K562 (cell line): ENCODE measurements around the gene ESR2. TPM values are rescaled to one million over a fixed set of nuclear protein-coding genes. Genes with fewer than 3 reads are reported as not detected.

ENCODE experiments used
- ATAC-seq: fragments of 200-7000 bp; cut with Tn5 transposase; 3 replicates; pipeline ENCODE4 v1.9.1; 2020; ENCODE audit warnings: moderate library complexity
- BruUV-seq: library from RNA; stranded (reverse); fragments of 400-500 nt; replicated peaks from 2 replicates; lab custom pipeline; 2021; lab: Mats Ljungman, UMichigan
- CTCF ChIA-PET: fragments of 300-600 bp; formaldehyde crosslinking; extraction: SDS; loops from one replicate; lab custom pipeline; 2021; ENCODE audit warnings: low intra/inter-chr PET ratio; lab: Yijun Ruan, JAX
- POLR2A ChIA-PET: fragments of 300-600, 350-650 bp; sonication (Branson Sonifier 250); formaldehyde crosslinking; extraction: SDS; loops from one replicate; lab custom pipeline; 2021; ENCODE audit warnings: antibody characterized with exemption, inconsistent platforms; lab: Yijun Ruan, JAX
- DNase-seq, 4 experiments: peaks; one replicate each; pipeline versions ENCODE4 v3.0.0 to v3.0.0-alpha.2; 2011 to 2018; ENCODE audit warnings: low spot score in 3 of 4, mixed read lengths in 3 of 4; ENCODE audit errors: extremely low read depth in 1 of 4
- FAIRE-seq: peaks from 2 replicates; lab custom pipeline; 2011; peaks lifted over from hg19 to GRCh38; lab: Jason Lieb, UNC
- H2AFZ ChIP-seq: 2 replicates; pipeline ENCODE4 v1.6.0; 2011; ENCODE audit warnings: low read depth, low read length, control low read depth, inconsistent platforms
- H3K27ac ChIP-seq: fragments of 200-600 bp; 3 replicates; pipeline ENCODE4 v1.8.0; 2011; ENCODE audit warnings: low read depth, mild to moderate bottlenecking, control low read depth, inconsistent platforms, low read length, moderate library complexity, mixed read lengths; ENCODE audit errors: extremely low read depth
- H3K27me3 ChIP-seq, 2 experiments: fragments of 300-600 bp in 1 of 2; 2 replicates in 1 of 2; 3 replicates in 1 of 2; pipeline versions ENCODE4 v1.6.0 to v1.8.0; 2011; ENCODE audit warnings: inconsistent platforms in 2 of 2, low read length in 2 of 2, mild to moderate bottlenecking in 1 of 2, mixed read lengths in 1 of 2, moderate library complexity in 1 of 2; ENCODE audit not compliant: control insufficient read depth in 2 of 2, insufficient read depth in 2 of 2
- H3K36me3 ChIP-seq: fragments of 300-600 bp; 3 replicates; pipeline ENCODE4 v1.8.0; 2011; ENCODE audit warnings: mild to moderate bottlenecking, low read length, inconsistent platforms; ENCODE audit not compliant: control insufficient read depth, insufficient read depth
- H3K4me1 ChIP-seq, 2 experiments: fragments of 200-600 bp in 1 of 2; replicated peaks in 1 of 2; 2 replicates in 1 of 2; 3 replicates in 1 of 2; pipeline versions ENCODE4 v1.5.1 to v1.8.0; 2011; ENCODE audit warnings: inconsistent platforms in 2 of 2, low read length in 2 of 2, mild to moderate bottlenecking in 1 of 2, mixed read lengths in 1 of 2, moderate library complexity in 1 of 2; ENCODE audit not compliant: control insufficient read depth in 2 of 2, insufficient read depth in 2 of 2
- H3K4me2 ChIP-seq: 2 replicates; pipeline ENCODE4 v1.6.1; 2011; ENCODE audit warnings: low read length, control low read depth, inconsistent platforms, mixed read lengths; ENCODE audit not compliant: insufficient read depth
- H3K4me3 ChIP-seq: fragments of 200-600 bp; sonication (generic), shearing (Covaris generic); 2 replicates; pipeline ENCODE4 v1.5.1; 2016; ENCODE audit warnings: control low read depth, inconsistent platforms
- H3K79me2 ChIP-seq: fragments of 200-600 bp; 3 replicates; pipeline ENCODE4 v1.8.0; 2011; ENCODE audit warnings: low read length, inconsistent platforms; ENCODE audit not compliant: control insufficient read depth, insufficient read depth
- H3K9ac ChIP-seq, 2 experiments: 2 replicates each; pipeline versions ENCODE4 v1.6.0 to v1.6.1; 2011; ENCODE audit warnings: low read depth in 2 of 2, low read length in 2 of 2, control low read depth in 1 of 2, inconsistent platforms in 1 of 2, mild to moderate bottlenecking in 1 of 2, mixed read lengths in 1 of 2; ENCODE audit not compliant: insufficient read depth in 1 of 2
- H3K9me1 ChIP-seq: one replicate; pipeline ENCODE4 v1.6.0; 2011; ENCODE audit warnings: inconsistent platforms, mild to moderate bottlenecking, low read length, moderate library complexity; ENCODE audit not compliant: control insufficient read depth, insufficient read depth
- H3K9me3 ChIP-seq: replicated peaks from 2 replicates; pipeline ENCODE4 v1.5.1; 2011; ENCODE audit warnings: low read depth, low read length, inconsistent platforms; ENCODE audit not compliant: control insufficient read depth, insufficient read depth
- H4K20me1 ChIP-seq: replicated peaks from 2 replicates; pipeline ENCODE4 v1.6.1; 2011; ENCODE audit warnings: low read length, inconsistent platforms, mixed read lengths; ENCODE audit not compliant: control insufficient read depth, insufficient read depth
- COPS2 ChIP-seq: fragments of 450-650 bp; conservative IDR thresholded peaks from 2 replicates; pipeline ENCODE4 v1.6.1; 2016; ENCODE audit warnings: mild to moderate bottlenecking, moderate library complexity
- FOSL1 ChIP-seq: fragments of 200-800 bp; sonication (Bioruptor generic); conservative IDR thresholded peaks from 2 replicates; pipeline ENCODE4 v1.6.1; 2016; ENCODE audit warnings: missing genetic modification characterization, missing compliant biosample characterization
- FOXP1 ChIP-seq: sonication (generic); formaldehyde crosslinking; IDR thresholded peaks from 2 replicates; pipeline ENCODE4 v1.8.0; 2022; ENCODE audit warnings: mild to moderate bottlenecking, missing genetic modification reagents
- KAT2B ChIP-seq: IDR thresholded peaks from one replicate; pipeline ENCODE4 v1.6.1; 2012; ENCODE audit warnings: low read depth, mild to moderate bottlenecking, control low read depth, inconsistent platforms, low read length, moderate library complexity
- NR2C2 ChIP-seq, 2 experiments: fragments of 200-800 bp in 1 of 2; sonication (Bioruptor generic) in 1 of 2; sonication (generic) in 1 of 2; formaldehyde crosslinking in 1 of 2; IDR thresholded peaks; 2 replicates each; pipeline versions ENCODE4 v1.6.1 to v1.8.0; 2016 to 2022; ENCODE audit warnings: mild to moderate bottlenecking in 1 of 2, missing compliant biosample characterization in 1 of 2, missing genetic modification characterization in 1 of 2, missing genetic modification reagents in 1 of 2
- SAFB2 ChIP-seq: fragments of 200-400 bp; formaldehyde crosslinking; IDR thresholded peaks from 2 replicates; pipeline ENCODE4 v1.6.1; 2018; ENCODE audit warnings: borderline replicate concordance, low read length, low read depth, moderate library complexity; ENCODE audit not compliant: severe bottlenecking
- TEAD4 ChIP-seq, 2 experiments: sonication (generic) in 1 of 2; formaldehyde crosslinking in 1 of 2; IDR thresholded peaks; 2 replicates each; pipeline versions ENCODE4 v1.6.1 to v1.8.0; 2012 to 2022; ENCODE audit warnings: borderline replicate concordance in 1 of 2, inconsistent platforms in 1 of 2, low read length in 1 of 2, mild to moderate bottlenecking in 1 of 2, missing genetic modification reagents in 1 of 2
- ZNF347 ChIP-seq: fragments of 450-650 bp; formaldehyde crosslinking; IDR thresholded peaks from 2 replicates; pipeline ENCODE4 v1.4.0; 2020; ENCODE audit warnings: low read depth, mild to moderate bottlenecking, moderate library complexity
- ZNF79 ChIP-seq: fragments of 250-450 bp; sonication (Bioruptor Pico); IDR thresholded peaks from 2 replicates; pipeline ENCODE4 v1.4.0; 2020; ENCODE audit warnings: low read depth, mild to moderate bottlenecking, moderate library complexity
- WGBS: fragments of 100-300 bp; shearing (Covaris generic); methylation state at CpG from one replicate; pipeline ENCODE4 v1.1.6; 2016; ENCODE audit warnings: low coverage, mixed read lengths; ENCODE audit not compliant: insufficient coverage; ENCODE audit errors: missing lambda C conversion rate; 5-methylcytosine and 5-hydroxymethylcytosine counted together
- in situ Hi-C: fragments of 300-500 bp; cut with MboI; formaldehyde crosslinking; loops from 4 replicates; pipeline ENCODE4 v1.15.0; 2018; ENCODE audit warnings: inconsistent platforms, mixed read lengths
- intact Hi-C: fragments of 100-400 bp; cut with micrococcal nuclease; formaldehyde crosslinking; loops from 2 replicates; pipeline ENCODE4 v1.14.2; 2022
- polyA plus RNA-seq, 8 experiments: library from polyadenylated mRNA; depleted of rRNA in 4 of 8; stranded (reverse) in 5 of 8; unstranded in 3 of 8; fragments of >200 nt; fragmentation: Nextera tagmentation in 2 of 8; fragmentation: Illumina TruSeq in 1 of 8; extraction: Ambion mirVana in 2 of 8; extraction: Trizol in 1 of 8; gene quantifications; 2 replicates each; pipeline versions ENCODE4 v1.2.1 to v1.2.3, GENCODE V29; 2011 to 2014; ENCODE audit warnings: inconsistent platforms in 1 of 8, missing spikeins in 1 of 8
- total RNA-seq, 7 experiments: library from RNA; depleted of rRNA in 6 of 7; stranded (reverse); fragments of >200 nt in 6 of 7; fragmentation: Illumina TruSeq in 2 of 7; extraction: Trizol in 2 of 7; gene quantifications; 2 replicates each; pipeline versions ENCODE4 v1.2.1 to v1.2.3, GENCODE V29; 2011 to 2021; ENCODE audit warnings: low replicate concordance in 1 of 7
- TF ChIP-seq, protein P1 (sequence below): fragments of 450-650 bp; IDR thresholded peaks from 2 replicates; pipeline ENCODE4 v1.6.1; 2018; ENCODE audit not compliant: partially characterized antibody
- TF ChIP-seq, protein P2 (sequence below): IDR thresholded peaks from 2 replicates; pipeline ENCODE4 v1.6.1; 2011; ENCODE audit warnings: borderline replicate concordance, low read depth, mild to moderate bottlenecking, moderate library complexity, low read length; ENCODE audit not compliant: insufficient read depth, poor library complexity, severe bottlenecking
- TF ChIP-seq, protein P3 (sequence below): IDR thresholded peaks from 2 replicates; pipeline ENCODE4 v1.6.1; 2011; ENCODE audit not compliant: insufficient read length; ENCODE audit errors: extremely low read depth
- TF ChIP-seq, protein P4 (sequence below): fragments of 450-650 bp; IDR thresholded peaks from 2 replicates; pipeline ENCODE4 v1.6.1; 2018; ENCODE audit warnings: mild to moderate bottlenecking, low read depth; ENCODE audit not compliant: partially characterized antibody

Gene ESR2
- total and polyA plus RNA-seq, 9 of the 15 experiments (the other 6 are each of a cell fraction or from before 2014, with no cell fraction given), result 0.07 to 3.8 (median 2.0) TPM

DNA sequence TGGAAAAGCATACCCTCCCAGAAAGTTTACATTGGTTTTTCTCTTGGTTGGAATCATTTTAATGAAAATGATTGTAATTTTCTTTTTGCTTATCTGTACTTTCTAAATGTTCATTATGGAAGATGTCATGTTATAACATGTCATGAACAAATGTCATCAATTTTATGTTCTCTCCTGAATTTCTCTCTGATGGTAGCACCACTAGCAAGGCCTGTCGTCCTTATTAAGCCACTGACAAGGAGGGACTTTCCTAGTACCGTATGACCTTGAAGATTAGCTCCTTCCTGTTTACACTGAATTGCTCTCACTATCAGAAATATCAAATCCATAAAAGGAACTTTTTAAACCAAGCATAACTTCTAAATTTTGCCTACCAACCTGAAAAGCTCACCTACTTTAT lies 99.0 kb downstream of the ESR2 start:
- H3K4me1 ChIP-seq, result peaks cover 5 to 22% of the 10 kb centered on the region in 2 experiments; a peak in 4 of 5 replicates
- H3K36me3 ChIP-seq, result no peaks in the 10 kb centered on the region
- H3K9me3 ChIP-seq, result no peaks in the 10 kb centered on the region
- H3K9me1 ChIP-seq, result no peaks in the 10 kb centered on the region
- POLR2A ChIA-PET, result interaction anchor here (0.6 to 2.0 kb wide), 3 partner anchors 9 to 762 kb away, joined by 3 to 7 read pairs (median 4); no protein-coding TSS in a partner anchor
- peak overlapping the region; percentile 68 for H2AFZ ChIP-seq
- ATAC-seq (no peak), FAIRE-seq (no peak), DNase-seq (no peak)
- in situ Hi-C loops, result no loop called here
- intact Hi-C loops, result no loop called here
- H3K4me2 ChIP-seq, result no peak overlapping the region
- H3K79me2 ChIP-seq, result no peaks in the 10 kb centered on the region
- no peak overlapping the region for H3K4me3 ChIP-seq
- CTCF ChIA-PET, result no interaction called here
- H3K27me3 ChIP-seq, result no peaks in the 10 kb centered on the region
- no TSS peak for BruUV-seq
- no peaks in the 10 kb centered on the region for H4K20me1 ChIP-seq
- 18% methylated on average over 2 of the region's 2 CpGs for WGBS
- no peak overlapping the region for H3K27ac ChIP-seq
- no peak overlapping the region for H3K9ac ChIP-seq
- TF ChIP-seq, protein P1, sequence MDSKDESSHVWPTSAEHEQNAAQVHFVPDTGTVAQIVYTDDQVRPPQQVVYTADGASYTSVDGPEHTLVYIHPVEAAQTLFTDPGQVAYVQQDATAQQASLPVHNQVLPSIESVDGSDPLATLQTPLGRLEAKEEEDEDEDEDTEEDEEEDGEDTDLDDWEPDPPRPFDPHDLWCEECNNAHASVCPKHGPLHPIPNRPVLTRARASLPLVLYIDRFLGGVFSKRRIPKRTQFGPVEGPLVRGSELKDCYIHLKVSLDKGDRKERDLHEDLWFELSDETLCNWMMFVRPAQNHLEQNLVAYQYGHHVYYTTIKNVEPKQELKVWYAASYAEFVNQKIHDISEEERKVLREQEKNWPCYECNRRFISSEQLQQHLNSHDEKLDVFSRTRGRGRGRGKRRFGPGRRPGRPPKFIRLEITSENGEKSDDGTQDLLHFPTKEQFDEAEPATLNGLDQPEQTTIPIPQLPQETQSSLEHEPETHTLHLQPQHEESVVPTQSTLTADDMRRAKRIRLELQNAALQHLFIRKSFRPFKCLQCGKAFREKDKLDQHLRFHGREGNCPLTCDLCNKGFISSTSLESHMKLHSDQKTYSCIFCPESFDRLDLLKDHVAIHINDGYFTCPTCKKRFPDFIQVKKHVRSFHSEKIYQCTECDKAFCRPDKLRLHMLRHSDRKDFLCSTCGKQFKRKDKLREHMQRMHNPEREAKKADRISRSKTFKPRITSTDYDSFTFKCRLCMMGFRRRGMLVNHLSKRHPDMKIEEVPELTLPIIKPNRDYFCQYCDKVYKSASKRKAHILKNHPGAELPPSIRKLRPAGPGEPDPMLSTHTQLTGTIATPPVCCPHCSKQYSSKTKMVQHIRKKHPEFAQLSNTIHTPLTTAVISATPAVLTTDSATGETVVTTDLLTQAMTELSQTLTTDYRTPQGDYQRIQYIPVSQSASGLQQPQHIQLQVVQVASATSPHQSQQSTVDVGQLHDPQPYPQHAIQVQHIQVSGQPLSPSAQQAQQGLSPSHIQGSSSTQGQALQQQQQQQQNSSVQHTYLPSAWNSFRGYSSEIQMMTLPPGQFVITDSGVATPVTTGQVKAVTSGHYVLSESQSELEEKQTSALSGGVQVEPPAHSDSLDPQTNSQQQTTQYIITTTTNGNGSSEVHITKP, result no peak
- TF ChIP-seq FOSL1 (no peak), TEAD4 (IDR thresholded peaks at IDR 0.05; ENCODE audit: low read length) (no peak), TEAD4 (CRISPR knock-in tag; IDR thresholded peaks at IDR 0.05; ENCODE audit: borderline replicate concordance) (no peak), FOXP1 (CRISPR knock-in tag) (no peak), ZNF79 (CRISPR knock-in tag) (no peak), SAFB2 (no peak), KAT2B (no peak), ZNF347 (CRISPR knock-in tag) (no peak), COPS2 (no peak), NR2C2 (CRISPR knock-in tag; IDR thresholded peaks at IDR 0.05) (no peak), NR2C2 (tag; IDR thresholded peaks at IDR 0.05) (0 out of 2 replicates have a peak, but pooled peaks have one; percentile 4)
- TF ChIP-seq, protein P2, sequence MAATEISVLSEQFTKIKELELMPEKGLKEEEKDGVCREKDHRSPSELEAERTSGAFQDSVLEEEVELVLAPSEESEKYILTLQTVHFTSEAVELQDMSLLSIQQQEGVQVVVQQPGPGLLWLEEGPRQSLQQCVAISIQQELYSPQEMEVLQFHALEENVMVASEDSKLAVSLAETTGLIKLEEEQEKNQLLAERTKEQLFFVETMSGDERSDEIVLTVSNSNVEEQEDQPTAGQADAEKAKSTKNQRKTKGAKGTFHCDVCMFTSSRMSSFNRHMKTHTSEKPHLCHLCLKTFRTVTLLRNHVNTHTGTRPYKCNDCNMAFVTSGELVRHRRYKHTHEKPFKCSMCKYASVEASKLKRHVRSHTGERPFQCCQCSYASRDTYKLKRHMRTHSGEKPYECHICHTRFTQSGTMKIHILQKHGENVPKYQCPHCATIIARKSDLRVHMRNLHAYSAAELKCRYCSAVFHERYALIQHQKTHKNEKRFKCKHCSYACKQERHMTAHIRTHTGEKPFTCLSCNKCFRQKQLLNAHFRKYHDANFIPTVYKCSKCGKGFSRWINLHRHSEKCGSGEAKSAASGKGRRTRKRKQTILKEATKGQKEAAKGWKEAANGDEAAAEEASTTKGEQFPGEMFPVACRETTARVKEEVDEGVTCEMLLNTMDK, result no peak
- TF ChIP-seq, protein P3, sequence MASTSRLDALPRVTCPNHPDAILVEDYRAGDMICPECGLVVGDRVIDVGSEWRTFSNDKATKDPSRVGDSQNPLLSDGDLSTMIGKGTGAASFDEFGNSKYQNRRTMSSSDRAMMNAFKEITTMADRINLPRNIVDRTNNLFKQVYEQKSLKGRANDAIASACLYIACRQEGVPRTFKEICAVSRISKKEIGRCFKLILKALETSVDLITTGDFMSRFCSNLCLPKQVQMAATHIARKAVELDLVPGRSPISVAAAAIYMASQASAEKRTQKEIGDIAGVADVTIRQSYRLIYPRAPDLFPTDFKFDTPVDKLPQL, result no peak
- TF ChIP-seq, protein P4, sequence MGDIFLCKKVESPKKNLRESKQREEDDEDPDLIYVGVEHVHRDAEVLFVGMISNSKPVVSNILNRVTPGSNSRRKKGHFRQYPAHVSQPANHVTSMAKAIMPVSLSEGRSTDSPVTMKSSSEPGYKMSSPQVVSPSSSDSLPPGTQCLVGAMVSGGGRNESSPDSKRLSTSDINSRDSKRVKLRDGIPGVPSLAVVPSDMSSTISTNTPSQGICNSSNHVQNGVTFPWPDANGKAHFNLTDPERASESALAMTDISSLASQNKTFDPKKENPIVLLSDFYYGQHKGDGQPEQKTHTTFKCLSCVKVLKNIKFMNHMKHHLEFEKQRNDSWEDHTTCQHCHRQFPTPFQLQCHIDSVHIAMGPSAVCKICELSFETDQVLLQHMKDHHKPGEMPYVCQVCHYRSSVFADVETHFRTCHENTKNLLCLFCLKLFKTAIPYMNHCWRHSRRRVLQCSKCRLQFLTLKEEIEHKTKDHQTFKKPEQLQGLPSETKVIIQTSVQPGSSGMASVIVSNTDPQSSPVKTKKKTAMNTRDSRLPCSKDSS, result no peak
